GM06990 (cell line): ENCODE measurements around the gene FAM222B.

Source experiments
- DNase-seq: peaks from one replicate; pipeline ENCODE4 v3.0.0-alpha.2; 2011; ENCODE audit not compliant: insufficient read length; ENCODE audit errors: extremely low read depth
- H3K27me3 ChIP-seq: replicated peaks from 2 replicates; pipeline ENCODE4 v1.6.0; 2011; ENCODE audit warnings: low read length; ENCODE audit not compliant: control insufficient read depth, insufficient read depth
- H3K36me3 ChIP-seq: 2 replicates; pipeline ENCODE4 v1.5.1; 2011; ENCODE audit warnings: low read length; ENCODE audit not compliant: control insufficient read depth, insufficient read depth
- H3K4me3 ChIP-seq: replicated peaks from 2 replicates; pipeline ENCODE4 v1.5.1; 2011; ENCODE audit warnings: low read depth, mild to moderate bottlenecking, control low read depth, low read length
- TF ChIP-seq, protein P1 (sequence below): IDR thresholded peaks from 2 replicates; pipeline ENCODE4 v1.5.1; 2011; ENCODE audit warnings: low read length, control low read depth, mild to moderate bottlenecking, inconsistent platforms; ENCODE audit not compliant: insufficient read depth, poor library complexity, severe bottlenecking

Gene FAM222B

DNA sequence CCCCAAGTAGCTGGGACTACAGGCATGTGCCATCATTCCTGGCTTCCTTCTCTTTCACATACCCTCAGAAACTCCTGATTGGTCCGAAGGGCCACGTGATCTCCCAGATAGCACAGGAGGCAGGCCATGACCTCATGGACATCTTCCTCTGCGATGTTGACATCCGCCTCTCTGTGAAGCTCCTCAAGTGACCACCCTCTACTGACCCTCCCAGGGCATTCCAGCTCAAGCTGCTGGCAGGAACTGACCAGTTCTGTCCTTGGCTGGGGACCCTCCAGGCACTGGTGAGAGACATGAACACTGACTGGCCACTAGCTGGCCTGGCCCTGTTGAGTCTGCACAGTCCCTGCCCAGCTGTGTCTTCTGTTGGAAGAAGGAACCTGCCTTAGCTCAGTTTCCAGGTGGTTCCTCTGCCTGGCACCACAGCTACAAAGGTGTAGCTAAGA is 17.8 kb upstream of the FAM222B start:
- H3K27me3 ChIP-seq: no peaks in the 10 kb centered on the region
- TF ChIP-seq, protein P1, sequence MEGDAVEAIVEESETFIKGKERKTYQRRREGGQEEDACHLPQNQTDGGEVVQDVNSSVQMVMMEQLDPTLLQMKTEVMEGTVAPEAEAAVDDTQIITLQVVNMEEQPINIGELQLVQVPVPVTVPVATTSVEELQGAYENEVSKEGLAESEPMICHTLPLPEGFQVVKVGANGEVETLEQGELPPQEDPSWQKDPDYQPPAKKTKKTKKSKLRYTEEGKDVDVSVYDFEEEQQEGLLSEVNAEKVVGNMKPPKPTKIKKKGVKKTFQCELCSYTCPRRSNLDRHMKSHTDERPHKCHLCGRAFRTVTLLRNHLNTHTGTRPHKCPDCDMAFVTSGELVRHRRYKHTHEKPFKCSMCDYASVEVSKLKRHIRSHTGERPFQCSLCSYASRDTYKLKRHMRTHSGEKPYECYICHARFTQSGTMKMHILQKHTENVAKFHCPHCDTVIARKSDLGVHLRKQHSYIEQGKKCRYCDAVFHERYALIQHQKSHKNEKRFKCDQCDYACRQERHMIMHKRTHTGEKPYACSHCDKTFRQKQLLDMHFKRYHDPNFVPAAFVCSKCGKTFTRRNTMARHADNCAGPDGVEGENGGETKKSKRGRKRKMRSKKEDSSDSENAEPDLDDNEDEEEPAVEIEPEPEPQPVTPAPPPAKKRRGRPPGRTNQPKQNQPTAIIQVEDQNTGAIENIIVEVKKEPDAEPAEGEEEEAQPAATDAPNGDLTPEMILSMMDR: no peak
- no peak overlapping the region for H3K4me3 ChIP-seq

DNA sequence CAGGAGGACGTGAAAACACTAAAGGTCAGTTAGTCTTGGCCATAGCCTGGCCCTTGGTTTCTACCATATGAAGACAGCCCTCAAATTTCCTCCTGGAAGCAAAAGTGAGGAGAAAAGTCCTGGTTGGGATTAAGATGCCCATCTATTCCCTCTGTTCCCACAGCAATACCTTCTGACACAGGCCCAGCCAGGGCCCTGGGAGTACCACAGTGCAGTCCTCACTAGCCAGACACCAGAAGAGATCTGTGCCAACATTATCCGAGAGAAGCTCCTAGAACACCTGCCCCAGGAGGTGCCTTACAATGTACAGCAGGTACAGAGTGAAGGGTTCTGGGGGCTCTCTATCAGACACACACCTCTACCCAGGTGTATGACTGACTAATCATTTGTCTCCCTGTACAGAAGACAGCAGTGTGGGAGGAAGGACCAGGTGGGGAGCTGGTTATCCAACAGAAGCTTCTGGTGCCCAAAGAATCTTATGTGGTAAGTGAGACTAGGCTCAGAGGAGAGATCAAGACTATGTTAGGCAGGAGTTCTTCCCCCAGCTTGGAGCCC is 16.3 kb upstream of the FAM222B start:
- Histone ChIP-seq H3K27me3 (no peaks in the 10 kb centered on the region), H3K4me3 (no peak overlapping the region), H3K36me3 (peaks cover 13% of the 10 kb centered on the region)
- TF ChIP-seq, protein P1: no peak
- no peak for DNase-seq

More for the DNA sequence above, 17.8 kb upstream of the FAM222B start:
- DNase-seq: no peak
- peaks cover 13% of the 10 kb centered on the region for H3K36me3 ChIP-seq

GRCh38 chr17:28857905-28858800 is 15.6 kb upstream of the FAM222B start:
- DNase-seq: no peak
- H3K36me3 ChIP-seq: peaks cover 13% of the 10 kb centered on the region
- no peaks in the 10 kb centered on the region for H3K27me3 ChIP-seq
- TF ChIP-seq, protein P1: no peak
- H3K4me3 ChIP-seq: no peak overlapping the region

DNA sequence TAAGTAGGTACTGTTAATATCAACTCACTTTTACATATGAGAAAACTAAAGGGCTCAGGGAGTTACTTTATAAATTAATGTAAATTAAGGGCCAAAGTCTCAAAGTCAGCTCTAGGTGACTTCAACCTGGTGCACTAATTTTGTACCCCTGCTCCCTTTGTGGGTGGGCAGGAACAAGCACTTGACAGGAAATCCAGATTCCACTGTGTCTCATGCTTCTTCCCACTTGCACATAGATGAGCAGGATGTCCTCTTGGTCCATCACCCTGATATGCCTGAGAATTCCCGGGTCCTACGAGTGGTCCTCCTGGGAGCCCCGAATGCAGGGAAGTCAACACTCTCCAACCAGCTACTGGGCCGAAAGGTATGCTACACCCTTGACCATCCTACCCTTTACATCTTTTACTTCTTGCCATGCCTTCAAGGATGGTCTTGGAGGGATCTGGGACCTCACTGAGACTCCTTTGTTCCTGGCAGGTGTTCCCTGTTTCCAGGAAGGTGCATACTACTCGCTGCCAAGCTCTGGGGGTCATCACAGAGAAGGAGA is 13.5 kb upstream of the FAM222B start:
- peaks cover 13% of the 10 kb centered on the region for H3K36me3 ChIP-seq
- no peak for DNase-seq
- H3K4me3 ChIP-seq: no peak overlapping the region
- TF ChIP-seq, protein P1: no peak
- H3K27me3 ChIP-seq: no peaks in the 10 kb centered on the region

- TF ChIP-seq, protein P1: no peak
- H3K36me3 ChIP-seq: peaks cover 10% of the 10 kb centered on the region
- peak overlapping the region; percentile 85 for H3K4me3 ChIP-seq
- no peak for DNase-seq
- H3K27me3 ChIP-seq: no peaks in the 10 kb centered on the region
Measured at GRCh38 chr17:28855336-28855679, 12.7 kb upstream of the FAM222B start.
